Neural cell (in vitro differentiated cells): ENCODE data around the gene ATAD2B. TPM values are rescaled to one million over a fixed set of nuclear protein-coding genes. Genes with fewer than 3 reads are reported as not detected.
"Not testable (repeated sequence)": the region's sequence is repeated elsewhere in the genome, so short reads cannot be mapped to it uniquely, and the experiment has no call there.

Experiments
- H2AFZ ChIP-seq: fragments of 200-600, 300-800 bp; sonication (generic), shearing (Covaris generic); 2 replicates; pipeline ENCODE4 v1.6.0; 2014; ENCODE audit warnings: low read depth, mild to moderate bottlenecking, antibody characterized with exemption, low read length, moderate library complexity
- H3F3A ChIP-seq: fragments of 200-600 bp; shearing (Covaris generic); 2 replicates; pipeline ENCODE4 v1.6.1; 2016; ENCODE audit warnings: mild to moderate bottlenecking, moderate library complexity, mixed read lengths, antibody characterized with exemption, low read length; ENCODE audit not compliant: insufficient read depth, poor library complexity, severe bottlenecking
- H3K27ac ChIP-seq: fragments of 200-600, 300-800 bp; sonication (generic), shearing (Covaris generic); 2 replicates; pipeline ENCODE4 v1.5.1; 2014; ENCODE audit warnings: mild to moderate bottlenecking, low read length, moderate library complexity
- H3K27me3 ChIP-seq: fragments of 300-800, 200-600 bp; sonication (generic), shearing (Covaris generic); 2 replicates; pipeline ENCODE4 v1.6.0; 2014; ENCODE audit warnings: mild to moderate bottlenecking, low read depth, low read length, moderate library complexity; ENCODE audit not compliant: insufficient read depth
- H3K36me3 ChIP-seq: fragments of 300-800, 200-600 bp; sonication (generic), shearing (Covaris generic); 2 replicates; pipeline ENCODE4 v1.5.1; 2014; ENCODE audit warnings: mild to moderate bottlenecking, antibody characterized with exemption, low read length, moderate library complexity; ENCODE audit not compliant: insufficient read depth
- H3K4me2 ChIP-seq: fragments of 300-800, 200-600 bp; sonication (generic), shearing (Covaris generic); 2 replicates; pipeline ENCODE4 v1.6.0; 2014; ENCODE audit warnings: mild to moderate bottlenecking, low read length
- H3K4me3 ChIP-seq: fragments of 300-800, 200-600 bp; sonication (generic), shearing (Covaris generic); 2 replicates; pipeline ENCODE4 v1.5.1; 2014; ENCODE audit warnings: mild to moderate bottlenecking, low read length, moderate library complexity
- H3K79me2 ChIP-seq: fragments of 200-600 bp; shearing (Covaris generic); replicated peaks from 2 replicates; pipeline ENCODE4 v1.6.0; 2014; ENCODE audit warnings: mild to moderate bottlenecking, low read length, moderate library complexity; ENCODE audit not compliant: insufficient read depth
- H3K9ac ChIP-seq: fragments of 300-800, 200-600 bp; sonication (generic), shearing (Covaris generic); 2 replicates; pipeline ENCODE4 v1.6.1; 2016; ENCODE audit warnings: mild to moderate bottlenecking, low read length, mixed read lengths
- H3K9me2 ChIP-seq: fragments of 200-600 bp; shearing (Covaris generic); 2 replicates; pipeline ENCODE4 v1.6.1; 2016; ENCODE audit warnings: mild to moderate bottlenecking, low read length, mixed read lengths; ENCODE audit not compliant: insufficient read depth
- H3K9me3 ChIP-seq: fragments of 200-600, 300-800 bp; sonication (generic), shearing (Covaris generic); 2 replicates; pipeline ENCODE4 v1.6.1; 2016; ENCODE audit warnings: mild to moderate bottlenecking, mixed run types, low read length, moderate library complexity, mixed read lengths
- H4K20me1 ChIP-seq: fragments of 200-600 bp; shearing (Covaris generic); 2 replicates; pipeline ENCODE4 v1.6.1; 2016; ENCODE audit warnings: mild to moderate bottlenecking, mixed run types; ENCODE audit not compliant: insufficient read depth
- EP300 ChIP-seq: fragments of 450-650 bp; conservative IDR thresholded peaks from 2 replicates; pipeline ENCODE4 v1.6.1; 2014; ENCODE audit warnings: antibody characterized with exemption, mild to moderate bottlenecking, moderate library complexity; ENCODE audit not compliant: poor library complexity, severe bottlenecking
- EZH2 ChIP-seq: fragments of 200-600, 300-800 bp; shearing (Covaris generic), sonication (generic); IDR thresholded peaks from 2 replicates; pipeline ENCODE4 v1.6.1; 2014; ENCODE audit warnings: antibody characterized with exemption, low read length, borderline replicate concordance, mild to moderate bottlenecking; ENCODE audit not compliant: insufficient read depth, poor library complexity, severe bottlenecking
- MXI1 ChIP-seq: fragments of 450-650 bp; conservative IDR thresholded peaks from 2 replicates; pipeline ENCODE4 v1.6.1; 2014; ENCODE audit warnings: antibody characterized with exemption, mild to moderate bottlenecking; ENCODE audit not compliant: poor library complexity, severe bottlenecking
- POLR2AphosphoS5 ChIP-seq: IDR thresholded peaks from 2 replicates; pipeline ENCODE4 v1.6.1; 2012
- RAD21 ChIP-seq: fragments of 450-650 bp; conservative IDR thresholded peaks from 2 replicates; pipeline ENCODE4 v1.6.1; 2014; ENCODE audit warnings: antibody characterized with exemption, mild to moderate bottlenecking, moderate library complexity
- REST ChIP-seq: IDR thresholded peaks from 2 replicates; pipeline ENCODE4 v1.6.1; 2012; ENCODE audit warnings: borderline replicate concordance
- SMC3 ChIP-seq: fragments of 450-650 bp; conservative IDR thresholded peaks from 2 replicates; pipeline ENCODE4 v1.6.1; 2014; ENCODE audit warnings: antibody characterized with exemption, mild to moderate bottlenecking, moderate library complexity; ENCODE audit not compliant: poor library complexity
- TAF1 ChIP-seq: IDR thresholded peaks from 2 replicates; pipeline ENCODE4 v1.6.1; 2012; ENCODE audit warnings: low read depth
- polyA plus RNA-seq: library from polyadenylated mRNA; depleted of rRNA; stranded (reverse); fragments of >200 nt; gene quantifications from 2 replicates; pipeline ENCODE4 v1.2.3, GENCODE V29; 2014
- TF ChIP-seq, protein P1 (sequence below): fragments of 450-650 bp; IDR thresholded peaks from 2 replicates; pipeline ENCODE4 v1.5.1; 2014; ENCODE audit warnings: antibody characterized with exemption, mild to moderate bottlenecking, moderate library complexity; ENCODE audit not compliant: poor library complexity, severe bottlenecking

ATAD2B gene
- polyA plus RNA-seq, 1 donor from 2014 or later, result 37.6 TPM

GRCh38 chr2:23782126-23782525 lies 144.8 kb downstream of the ATAD2B start:
- Histone ChIP-seq H3K79me2 (no peaks in the 10 kb centered on the region), H3K9me3 (no peaks in the 10 kb centered on the region), H3K9me2 (no peaks in the 10 kb centered on the region), H3K4me3 (no peak overlapping the region), H3K4me2 (no peak overlapping the region), H4K20me1 (no peaks in the 10 kb centered on the region), H3K36me3 (no peaks in the 10 kb centered on the region), H2AFZ (no peak overlapping the region), H3F3A (no peaks in the 10 kb centered on the region), H3K27ac (no peak overlapping the region), H3K27me3 (no peaks in the 10 kb centered on the region), H3K9ac (no peak overlapping the region)
- TF ChIP-seq SMC3 (no peak), REST (no peak), EP300 (no peak), TAF1 (no peak), EZH2 (no peak), RAD21 (no peak), MXI1 (no peak), POLR2AphosphoS5 (no peak)
- TF ChIP-seq, protein P1, sequence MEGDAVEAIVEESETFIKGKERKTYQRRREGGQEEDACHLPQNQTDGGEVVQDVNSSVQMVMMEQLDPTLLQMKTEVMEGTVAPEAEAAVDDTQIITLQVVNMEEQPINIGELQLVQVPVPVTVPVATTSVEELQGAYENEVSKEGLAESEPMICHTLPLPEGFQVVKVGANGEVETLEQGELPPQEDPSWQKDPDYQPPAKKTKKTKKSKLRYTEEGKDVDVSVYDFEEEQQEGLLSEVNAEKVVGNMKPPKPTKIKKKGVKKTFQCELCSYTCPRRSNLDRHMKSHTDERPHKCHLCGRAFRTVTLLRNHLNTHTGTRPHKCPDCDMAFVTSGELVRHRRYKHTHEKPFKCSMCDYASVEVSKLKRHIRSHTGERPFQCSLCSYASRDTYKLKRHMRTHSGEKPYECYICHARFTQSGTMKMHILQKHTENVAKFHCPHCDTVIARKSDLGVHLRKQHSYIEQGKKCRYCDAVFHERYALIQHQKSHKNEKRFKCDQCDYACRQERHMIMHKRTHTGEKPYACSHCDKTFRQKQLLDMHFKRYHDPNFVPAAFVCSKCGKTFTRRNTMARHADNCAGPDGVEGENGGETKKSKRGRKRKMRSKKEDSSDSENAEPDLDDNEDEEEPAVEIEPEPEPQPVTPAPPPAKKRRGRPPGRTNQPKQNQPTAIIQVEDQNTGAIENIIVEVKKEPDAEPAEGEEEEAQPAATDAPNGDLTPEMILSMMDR, result no peak

GRCh38 chr2:23780465-23780864 lies 146.5 kb downstream of the ATAD2B start:
- H3K4me2 ChIP-seq, H3K9me3 ChIP-seq, H4K20me1 ChIP-seq, H3K9ac ChIP-seq, H3K9me2 ChIP-seq, H2AFZ ChIP-seq, H3F3A ChIP-seq, H3K4me3 ChIP-seq, H3K79me2 ChIP-seq, H3K36me3 ChIP-seq, H3K27ac ChIP-seq, H3K27me3 ChIP-seq: not testable (repeated sequence)

- Histone ChIP-seq H2AFZ (no peak overlapping the region), H3K27ac (no peak overlapping the region), H4K20me1 (no peaks in the 10 kb centered on the region), H3K4me3 (no peak overlapping the region), H3K27me3 (no peaks in the 10 kb centered on the region), H3K9me3 (no peaks in the 10 kb centered on the region), H3K9me2 (no peaks in the 10 kb centered on the region), H3K4me2 (no peak overlapping the region), H3K36me3 (no peaks in the 10 kb centered on the region), H3K79me2 (no peaks in the 10 kb centered on the region), H3K9ac (no peak overlapping the region), H3F3A (no peaks in the 10 kb centered on the region)
- TF ChIP-seq, protein P1, result no peak
- TF ChIP-seq MXI1 (no peak), SMC3 (no peak), TAF1 (no peak), RAD21 (no peak), POLR2AphosphoS5 (no peak), EP300 (no peak), EZH2 (no peak), REST (no peak)
Measured at GRCh38 chr2:23777826-23778225, 149.1 kb downstream of the ATAD2B start.
